GM21423 (cell line): Measurements from ENCODE around the gene TEDC2.

Experiments
- ATAC-seq: cut with Tn5 transposase; IDR thresholded peaks from one replicate; pipeline ENCODE4 v1.9.1; 2021; ENCODE audit warnings: mild to moderate bottlenecking, moderate library complexity; ENCODE audit not compliant: unreplicated experiment

The TEDC2 gene

GRCh38 chr16:2465653-2466415 lies 5.9 kb downstream of the TEDC2 start:
- no peak for ATAC-seq

DNA sequence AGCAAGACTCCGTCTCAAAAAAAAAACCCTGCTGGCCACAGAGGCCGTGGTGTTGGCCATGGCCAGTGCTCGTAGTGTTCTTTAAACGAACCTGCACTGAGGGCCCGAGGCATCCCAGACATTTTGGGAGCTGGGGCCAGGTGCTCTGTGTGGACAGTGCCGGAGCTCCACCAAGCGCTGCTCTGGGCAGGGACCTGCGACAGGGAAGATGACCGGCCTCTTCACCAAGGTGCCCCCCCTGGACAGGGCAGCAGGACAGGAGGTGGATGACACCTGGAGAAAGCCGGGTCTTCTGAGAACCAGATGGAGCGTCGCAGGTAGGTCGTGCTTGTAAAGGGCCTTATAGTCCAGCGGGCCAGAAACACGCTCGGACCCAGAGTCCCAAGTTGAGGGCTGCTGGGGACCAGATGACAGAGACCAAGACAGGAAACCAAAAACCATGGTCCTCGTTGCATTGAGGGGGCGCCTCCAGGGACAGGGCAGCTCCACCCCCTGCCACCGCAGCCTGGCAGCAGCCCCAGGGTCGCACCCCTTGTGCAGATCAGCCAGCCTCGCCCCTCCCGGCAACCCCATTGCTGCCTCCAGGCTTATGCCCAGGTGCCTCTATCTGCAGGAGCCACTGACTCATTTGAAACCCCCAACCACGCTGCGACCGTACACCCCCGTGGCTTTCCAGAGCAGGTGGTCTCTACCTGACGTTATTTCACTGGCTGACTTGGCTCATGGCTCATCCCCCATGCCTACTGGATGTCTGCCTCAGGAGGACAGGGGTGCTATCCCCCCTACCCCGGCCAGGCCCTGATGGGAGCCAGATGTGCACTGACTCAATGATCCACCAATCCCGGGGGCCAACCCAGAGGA lies 7.0 kb downstream of the TEDC2 start:
- no peak for ATAC-seq

DNA sequence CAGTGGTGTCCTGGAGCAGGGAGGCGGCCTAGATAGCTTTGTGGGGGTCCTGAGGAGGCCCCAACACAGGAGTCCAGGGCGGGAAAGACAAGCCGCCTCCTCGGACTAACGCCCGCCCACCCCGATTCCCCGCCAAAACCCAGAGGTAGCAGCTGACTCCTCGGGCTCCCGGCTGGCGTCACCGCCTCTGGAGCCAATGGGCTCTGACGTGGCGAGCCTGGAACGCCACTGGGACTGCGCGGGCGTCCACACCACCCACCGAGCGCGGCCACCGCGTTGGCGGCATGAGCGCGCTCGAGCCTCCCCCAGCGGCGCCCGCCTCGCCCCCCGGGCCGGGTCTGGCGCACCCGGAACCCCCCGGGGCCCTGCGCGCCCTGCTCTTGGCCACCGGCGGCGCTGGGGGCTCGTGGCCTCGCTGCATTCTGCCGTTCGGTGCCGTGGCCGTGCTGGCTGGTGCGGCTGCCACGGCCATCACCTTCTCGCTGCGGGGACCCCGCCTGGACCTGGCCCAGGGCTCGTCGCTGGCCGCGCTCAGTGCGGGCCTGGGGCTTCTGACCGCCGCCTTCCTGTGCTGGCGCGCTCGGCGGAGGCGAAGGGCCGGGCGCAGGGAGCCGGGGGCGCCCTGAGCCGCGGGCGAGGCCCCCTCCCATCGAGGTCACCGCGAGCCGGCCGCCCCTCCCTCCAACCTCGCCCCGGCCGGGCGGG lies 7.8 kb downstream of the TEDC2 start:
- no peak for ATAC-seq

DNA sequence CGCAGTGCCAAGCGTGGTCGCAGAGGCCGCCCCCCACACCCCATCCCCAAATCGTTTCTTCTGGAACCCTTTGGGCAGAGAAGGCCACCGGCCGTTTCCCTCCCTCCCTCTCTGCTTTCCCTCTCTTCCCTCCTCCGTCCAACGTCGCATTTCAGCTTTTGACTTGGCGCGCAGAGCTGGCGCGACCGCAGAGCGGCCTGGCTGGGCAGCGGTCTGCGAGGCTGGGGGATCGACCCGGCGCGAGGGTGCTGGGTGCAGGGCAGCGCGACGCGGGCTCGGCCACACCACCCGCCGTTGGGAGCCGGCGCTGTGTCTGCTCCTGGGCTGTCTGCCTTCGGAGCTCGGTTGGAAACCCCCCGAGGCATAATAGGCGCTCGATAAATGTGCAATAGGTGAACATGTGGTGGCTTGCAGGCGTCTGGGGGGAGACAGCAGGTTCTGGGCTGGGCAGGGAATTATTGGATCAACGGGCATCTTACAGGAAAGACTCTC lies 8.4 kb downstream of the TEDC2 start:
- no peak for ATAC-seq

DNA sequence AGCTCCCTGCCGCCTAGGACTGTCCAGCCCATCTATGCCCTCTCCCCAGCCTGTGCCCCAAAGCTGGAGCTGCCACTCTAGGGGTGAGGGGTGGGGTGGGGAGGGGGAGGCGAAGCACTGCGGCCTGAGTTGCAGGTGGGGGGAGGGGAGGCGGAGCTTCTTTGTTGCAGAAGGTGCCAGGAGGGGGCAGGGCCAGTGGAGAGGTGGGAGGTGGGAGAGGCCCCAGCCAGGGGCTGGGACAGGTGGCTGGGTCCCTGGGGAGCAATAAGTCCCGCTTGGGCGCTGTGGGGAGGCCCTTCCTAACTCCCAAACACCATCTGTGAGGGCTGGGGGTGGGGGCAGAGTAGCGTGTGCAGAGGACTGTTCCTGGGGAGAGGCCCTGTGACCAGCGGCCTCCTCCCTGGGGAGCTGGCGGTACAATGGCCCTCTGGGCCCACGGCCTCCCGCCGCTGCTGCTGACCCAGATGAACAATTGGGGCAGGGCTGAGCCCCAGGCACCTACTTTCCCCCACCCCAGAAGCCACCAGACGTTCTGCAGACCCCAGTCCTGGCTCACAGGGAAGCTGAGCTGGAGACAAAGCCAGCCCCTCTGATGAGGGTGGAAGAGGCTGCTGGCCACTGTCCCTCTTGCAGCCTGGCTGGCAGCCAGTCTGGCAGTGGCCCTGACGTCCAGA lies 9.0 kb downstream of the TEDC2 start:
- no peak for ATAC-seq

- ATAC-seq: no peak
Measured at GRCh38 chr16:2469399-2470233, 9.7 kb downstream of the TEDC2 start.

GRCh38 chr16:2470234-2470601 lies 10.3 kb downstream of the TEDC2 start:
- ATAC-seq: no peak

DNA sequence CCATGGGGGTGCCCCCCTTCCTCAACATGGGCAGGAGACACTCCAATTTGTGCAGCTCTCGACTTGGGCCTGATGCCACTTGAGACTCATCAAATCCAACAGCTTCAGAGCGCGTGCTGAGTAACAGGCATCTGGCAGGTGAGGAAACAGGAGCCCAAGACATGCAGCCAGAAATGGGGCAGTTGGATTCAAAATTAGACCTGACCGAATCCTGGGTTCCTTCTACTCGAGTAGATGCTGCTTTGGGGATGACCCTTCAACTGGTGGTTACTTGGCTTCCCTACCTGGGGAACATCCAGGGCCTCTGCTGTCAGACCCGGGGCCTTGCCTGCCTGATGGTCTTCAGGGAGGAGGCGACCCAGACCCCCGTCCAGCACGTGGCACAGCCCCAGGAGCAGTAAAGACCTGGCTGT lies 10.7 kb downstream of the TEDC2 start:
- ATAC-seq: no peak

DNA sequence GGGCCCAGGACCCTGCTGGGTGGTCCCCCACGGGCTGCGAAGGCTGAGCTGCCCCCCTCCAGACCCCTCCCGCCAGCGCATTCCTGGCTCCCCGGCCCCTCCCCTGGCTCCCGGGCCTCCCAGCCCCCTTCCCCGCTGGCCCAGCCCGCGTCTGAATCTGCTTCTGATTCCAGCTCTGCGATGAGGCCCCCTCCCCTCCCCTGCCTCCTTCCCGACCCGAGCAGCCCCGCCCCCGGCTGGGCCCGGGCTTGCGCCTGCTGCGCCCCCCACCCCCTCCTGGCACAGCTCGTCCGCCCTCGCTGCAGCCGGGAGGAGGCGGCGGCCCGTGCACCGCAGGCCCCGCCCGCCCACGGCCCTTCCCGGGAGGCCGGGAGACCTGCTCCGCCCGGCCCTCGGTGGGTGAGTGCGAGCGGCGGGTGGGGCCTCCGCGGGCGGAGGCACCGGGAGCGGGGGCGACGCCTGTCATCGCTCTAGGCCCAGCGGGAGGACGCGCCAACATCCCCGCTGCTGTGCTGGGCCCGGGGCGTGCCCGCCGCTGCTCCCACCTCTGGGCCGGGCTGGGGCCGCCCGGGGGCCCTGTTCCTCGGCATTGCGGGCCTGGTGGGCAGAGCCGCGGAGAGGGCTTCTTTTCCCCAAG lies 11.2 kb downstream of the TEDC2 start, which contains the start of gene NTN3:
NTN3 (plus strand) TSS at position 282 of the 637 bp plus-strand sequence. CDS start 405 bp downstream, outside the sequence.
- ATAC-seq: no peak

DNA sequence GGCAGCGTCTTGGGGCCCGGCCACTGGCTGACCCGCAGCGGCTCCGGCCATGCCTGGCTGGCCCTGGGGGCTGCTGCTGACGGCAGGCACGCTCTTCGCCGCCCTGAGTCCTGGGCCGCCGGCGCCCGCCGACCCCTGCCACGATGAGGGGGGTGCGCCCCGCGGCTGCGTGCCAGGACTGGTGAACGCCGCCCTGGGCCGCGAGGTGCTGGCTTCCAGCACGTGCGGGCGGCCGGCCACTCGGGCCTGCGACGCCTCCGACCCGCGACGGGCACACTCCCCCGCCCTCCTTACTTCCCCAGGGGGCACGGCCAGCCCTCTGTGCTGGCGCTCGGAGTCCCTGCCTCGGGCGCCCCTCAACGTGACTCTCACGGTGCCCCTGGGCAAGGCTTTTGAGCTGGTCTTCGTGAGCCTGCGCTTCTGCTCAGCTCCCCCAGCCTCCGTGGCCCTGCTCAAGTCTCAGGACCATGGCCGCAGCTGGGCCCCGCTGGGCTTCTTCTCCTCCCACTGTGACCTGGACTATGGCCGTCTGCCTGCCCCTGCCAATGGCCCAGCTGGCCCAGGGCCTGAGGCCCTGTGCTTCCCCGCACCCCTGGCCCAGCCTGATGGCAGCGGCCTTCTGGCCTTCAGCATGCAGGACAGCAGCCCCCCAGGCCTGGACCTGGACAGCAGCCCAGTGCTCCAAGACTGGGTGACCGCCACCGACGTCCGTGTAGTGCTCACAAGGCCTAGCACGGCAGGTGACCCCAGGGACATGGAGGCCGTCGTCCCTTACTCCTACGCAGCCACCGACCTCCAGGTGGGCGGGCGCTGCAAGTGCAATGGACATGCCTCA lies 12.0 kb downstream of the TEDC2 start:
- ATAC-seq: no peak

DNA sequence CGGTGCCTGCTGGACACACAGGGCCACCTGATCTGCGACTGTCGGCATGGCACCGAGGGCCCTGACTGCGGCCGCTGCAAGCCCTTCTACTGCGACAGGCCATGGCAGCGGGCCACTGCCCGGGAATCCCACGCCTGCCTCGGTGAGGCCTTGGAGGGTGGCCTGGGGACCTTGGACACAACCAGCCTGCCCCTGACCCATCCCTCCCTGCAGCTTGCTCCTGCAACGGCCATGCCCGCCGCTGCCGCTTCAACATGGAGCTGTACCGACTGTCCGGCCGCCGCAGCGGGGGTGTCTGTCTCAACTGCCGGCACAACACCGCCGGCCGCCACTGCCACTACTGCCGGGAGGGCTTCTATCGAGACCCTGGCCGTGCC lies 12.6 kb downstream of the TEDC2 start:
- no peak for ATAC-seq

DNA sequence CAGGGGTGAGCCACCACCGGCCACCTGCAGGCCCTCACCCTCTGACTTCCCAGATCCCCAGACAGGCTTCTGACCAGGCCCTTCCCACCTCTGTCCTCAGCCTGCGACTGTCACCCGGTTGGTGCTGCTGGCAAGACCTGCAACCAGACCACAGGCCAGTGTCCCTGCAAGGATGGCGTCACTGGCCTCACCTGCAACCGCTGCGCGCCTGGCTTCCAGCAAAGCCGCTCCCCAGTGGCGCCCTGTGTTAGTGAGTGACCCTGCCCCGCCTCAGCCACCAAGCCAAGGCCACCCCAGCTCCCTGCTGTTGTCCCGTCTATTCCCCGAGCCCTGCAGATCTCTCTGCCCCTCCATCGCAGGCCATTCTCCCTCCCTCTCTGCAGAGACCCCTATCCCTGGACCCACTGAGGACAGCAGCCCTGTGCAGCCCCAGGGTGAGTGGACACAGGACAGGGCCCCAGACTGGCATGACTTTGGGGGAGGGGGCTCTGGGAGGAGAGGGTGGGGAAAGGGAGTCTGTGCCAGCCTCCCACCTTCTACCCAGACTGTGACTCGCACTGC lies 13.1 kb downstream of the TEDC2 start:
- no peak for ATAC-seq

DNA sequence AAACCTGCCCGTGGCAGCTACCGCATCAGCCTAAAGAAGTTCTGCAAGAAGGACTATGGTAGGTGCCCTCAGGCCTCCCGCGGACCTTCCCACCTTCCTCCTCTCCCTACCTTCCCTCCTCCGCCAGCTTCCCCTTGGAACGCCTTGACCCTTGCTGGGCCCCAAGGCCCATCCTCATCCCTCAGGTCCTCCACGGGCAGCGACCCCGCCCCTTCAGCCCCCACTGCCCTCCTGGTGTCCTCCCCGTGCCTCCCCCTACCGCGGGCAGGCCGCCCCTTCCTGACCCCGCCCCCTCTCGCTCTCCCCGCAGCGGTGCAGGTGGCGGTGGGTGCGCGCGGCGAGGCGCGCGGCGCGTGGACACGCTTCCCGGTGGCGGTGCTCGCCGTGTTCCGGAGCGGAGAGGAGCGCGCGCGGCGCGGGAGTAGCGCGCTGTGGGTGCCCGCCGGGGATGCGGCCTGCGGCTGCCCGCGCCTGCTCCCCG lies 13.6 kb downstream of the TEDC2 start:
- ATAC-seq: no peak

DNA sequence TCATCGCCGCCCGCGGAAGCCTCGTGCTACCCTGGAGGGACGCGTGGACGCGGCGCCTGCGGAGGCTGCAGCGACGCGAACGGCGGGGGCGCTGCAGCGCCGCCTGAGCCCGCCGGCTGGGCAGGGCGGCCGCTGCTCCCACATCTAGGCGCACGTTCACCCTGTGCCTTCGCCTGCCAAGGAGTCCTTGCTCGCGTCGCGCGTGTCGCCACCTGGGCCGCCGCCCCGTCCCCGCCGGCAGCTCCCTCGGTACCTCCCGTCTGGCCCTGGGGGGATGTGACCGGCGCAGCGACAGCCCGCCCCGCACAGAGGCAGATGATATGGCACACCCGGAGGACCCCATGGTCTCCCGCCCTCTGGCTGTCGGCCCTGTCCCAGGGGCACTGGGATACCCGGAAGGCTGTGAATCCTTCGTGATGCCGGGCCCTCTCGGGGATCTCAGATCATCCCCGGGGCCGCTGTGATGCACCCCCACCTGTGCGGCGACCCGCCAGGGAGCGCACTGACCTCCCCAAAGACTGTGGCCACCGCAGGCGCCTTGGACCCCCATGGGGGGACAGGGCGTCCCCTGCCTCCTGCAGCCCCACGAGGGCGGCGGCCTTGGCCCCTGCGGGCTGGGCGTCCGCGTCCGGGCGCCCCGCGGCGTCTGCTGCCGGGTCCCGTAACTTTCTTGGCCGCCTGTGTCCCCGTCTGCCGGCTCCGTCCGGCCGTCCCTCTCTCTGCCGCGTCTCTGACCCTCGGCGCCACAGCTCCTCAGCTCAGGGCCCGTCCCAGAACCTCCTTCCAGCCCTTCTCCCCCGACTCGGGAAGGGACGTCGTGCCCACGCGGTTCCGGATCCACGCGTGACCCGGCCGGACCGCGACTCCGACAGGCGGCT lies 14.3 kb downstream of the TEDC2 start:
- ATAC-seq: no peak

- peak; percentile 61 for ATAC-seq
Measured at GRCh38 chr16:2474877-2475412, 15.0 kb downstream of the TEDC2 start, which contains the start of gene TBC1D24. Gene TBC1D24 (plus strand): TSS chr16:2475127. CDS start chr16:2496149, 21,022 bp downstream.

DNA sequence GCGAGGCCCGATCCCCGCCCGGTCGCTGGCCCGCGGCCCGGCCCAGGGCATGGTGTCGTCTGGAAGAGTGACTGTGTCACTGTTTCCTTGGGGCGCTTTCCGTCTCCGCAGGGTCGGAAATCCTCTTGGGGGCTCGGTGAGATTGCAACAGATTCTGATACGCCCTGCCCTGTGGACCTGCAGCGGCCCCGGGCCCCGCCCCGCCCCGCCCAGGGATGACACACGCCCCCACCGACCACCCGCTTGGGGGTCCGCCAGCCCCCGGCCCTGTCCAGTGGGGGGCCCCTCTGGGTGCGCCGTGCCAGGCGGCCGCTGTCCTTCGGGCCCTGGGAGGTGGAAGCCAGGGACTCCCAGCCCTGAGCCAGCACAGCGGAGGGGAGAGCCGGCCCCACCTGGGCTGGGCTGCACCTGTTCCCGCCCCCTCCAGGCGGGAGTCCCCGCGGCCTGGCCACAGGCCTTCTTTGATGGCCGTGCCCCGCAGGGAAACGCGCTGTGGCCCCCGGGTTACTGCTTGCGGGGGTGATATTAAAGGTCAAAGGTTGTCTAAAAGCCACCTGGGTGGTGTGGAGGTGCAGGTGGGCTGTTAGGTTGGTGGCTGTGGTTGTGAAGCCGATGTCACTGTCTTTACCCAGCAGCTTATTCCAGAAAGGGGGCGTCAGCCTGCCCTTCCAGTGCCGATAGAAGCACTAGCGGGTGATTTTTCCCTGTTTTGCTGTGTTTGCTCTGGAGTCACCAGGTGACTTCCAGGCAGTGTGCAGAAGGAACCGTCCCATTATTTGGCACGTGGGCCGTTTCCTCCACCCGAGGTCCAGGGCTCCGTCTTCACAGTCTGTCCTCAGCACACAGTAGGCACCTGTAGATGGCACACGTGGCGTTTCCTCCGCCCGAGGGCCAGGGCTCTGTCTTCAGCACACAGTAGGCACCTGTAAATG lies 15.8 kb downstream of the TEDC2 start:
- peak; percentile 11 for ATAC-seq
